Mammary epithelial cell (primary cell): Measurements from ENCODE around the gene ARFIP1.

Source experiments
- EZH2 ChIP-seq: IDR thresholded peaks from 2 replicates; pipeline ENCODE4 v1.6.1; 2012; ENCODE audit warnings: low read length, inconsistent platforms, borderline replicate concordance
- TF ChIP-seq, protein P1 (sequence below), 2 donors: IDR thresholded peaks in 1 of 2; conservative IDR thresholded peaks in 1 of 2; 2 replicates each; pipeline ENCODE4 v1.5.1; 2011 to 2012; ENCODE audit warnings: inconsistent platforms in 2 of 2, low read length in 2 of 2, mild to moderate bottlenecking in 2 of 2, control low read depth in 1 of 2, low read depth in 1 of 2; ENCODE audit not compliant: insufficient read depth in 1 of 2; ENCODE audit errors: extremely low read depth in 1 of 2

DNA sequence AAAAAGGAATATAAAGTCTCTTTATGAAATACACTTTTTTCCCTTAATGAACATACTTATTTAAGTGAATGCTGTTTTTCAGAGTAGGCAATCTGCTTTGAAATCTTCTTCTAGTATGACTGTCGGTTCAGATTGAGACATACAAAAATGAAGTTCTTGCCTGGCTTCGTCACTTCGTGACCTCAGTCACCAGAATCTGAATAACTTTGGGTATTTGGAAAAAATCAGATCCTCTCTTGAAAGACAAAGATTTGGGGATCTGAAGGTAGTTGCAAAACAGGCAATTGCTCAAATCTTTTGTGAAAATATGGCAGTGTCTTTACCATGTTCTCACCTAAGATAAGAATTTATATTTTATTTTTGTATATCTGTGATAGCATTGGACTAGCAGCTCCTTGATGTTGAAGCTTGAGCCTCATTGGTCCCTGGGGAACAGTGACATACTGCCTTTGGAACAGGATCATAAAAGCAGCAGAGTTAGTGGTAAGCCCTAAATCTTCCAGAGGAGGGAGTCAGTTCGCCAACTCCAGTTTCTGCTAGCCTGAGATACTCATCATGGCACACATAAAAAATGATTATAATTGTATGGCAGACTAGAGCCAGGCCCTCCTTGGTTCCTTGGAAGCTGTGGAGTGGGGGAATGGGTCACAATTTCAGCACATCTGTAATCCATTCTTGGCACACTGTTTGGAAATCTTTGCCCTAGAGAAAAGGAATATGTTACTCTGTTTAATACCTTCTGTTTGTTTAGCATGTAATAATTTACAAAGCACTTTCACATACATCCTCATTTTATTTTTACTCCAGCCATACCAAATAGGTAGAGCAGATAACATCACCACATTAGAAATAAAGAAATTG is 5.0 kb downstream of the ARFIP1 start:
- TF ChIP-seq, protein P1, sequence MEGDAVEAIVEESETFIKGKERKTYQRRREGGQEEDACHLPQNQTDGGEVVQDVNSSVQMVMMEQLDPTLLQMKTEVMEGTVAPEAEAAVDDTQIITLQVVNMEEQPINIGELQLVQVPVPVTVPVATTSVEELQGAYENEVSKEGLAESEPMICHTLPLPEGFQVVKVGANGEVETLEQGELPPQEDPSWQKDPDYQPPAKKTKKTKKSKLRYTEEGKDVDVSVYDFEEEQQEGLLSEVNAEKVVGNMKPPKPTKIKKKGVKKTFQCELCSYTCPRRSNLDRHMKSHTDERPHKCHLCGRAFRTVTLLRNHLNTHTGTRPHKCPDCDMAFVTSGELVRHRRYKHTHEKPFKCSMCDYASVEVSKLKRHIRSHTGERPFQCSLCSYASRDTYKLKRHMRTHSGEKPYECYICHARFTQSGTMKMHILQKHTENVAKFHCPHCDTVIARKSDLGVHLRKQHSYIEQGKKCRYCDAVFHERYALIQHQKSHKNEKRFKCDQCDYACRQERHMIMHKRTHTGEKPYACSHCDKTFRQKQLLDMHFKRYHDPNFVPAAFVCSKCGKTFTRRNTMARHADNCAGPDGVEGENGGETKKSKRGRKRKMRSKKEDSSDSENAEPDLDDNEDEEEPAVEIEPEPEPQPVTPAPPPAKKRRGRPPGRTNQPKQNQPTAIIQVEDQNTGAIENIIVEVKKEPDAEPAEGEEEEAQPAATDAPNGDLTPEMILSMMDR (conservative IDR thresholded peaks at IDR 0.05 in 1 of 2, IDR thresholded peaks at IDR 0.05 in 1 of 2; ENCODE audit: extremely low read depth in 1 of 2, insufficient read depth in 1 of 2, low read depth in 1 of 2, low read length in 2 of 2): peak; percentile 18 to 19
- TF ChIP-seq EZH2: no peak
